CD4-positive, alpha-beta memory T cell (primary cell): ENCODE results near the gene DYSF. TPM values are rescaled to one million over a fixed set of nuclear protein-coding genes. Genes with fewer than 3 reads are reported as not detected.
"Not testable (repeated sequence)": the region's sequence is repeated elsewhere in the genome, so short reads cannot be mapped to it uniquely, and the experiment has no call there.

Experiments used
- CTCF ChIA-PET: fragments of 350-600 bp; sonication (Branson Sonifier 250); formaldehyde crosslinking; loops from one replicate; lab custom pipeline; 2021; ENCODE audit warnings: inconsistent platforms; ENCODE audit not compliant: partially characterized antibody; lab: Charles Lee
- POLR2A ChIA-PET: fragments of 350-600 bp; sonication (Branson Sonifier 250); formaldehyde crosslinking; loops from one replicate; lab custom pipeline; 2021; ENCODE audit not compliant: partially characterized antibody; lab: Charles Lee
- DNase-seq, 5 donors: peaks; one replicate each; pipeline versions ENCODE4 v3.0.0 to v3.0.0-alpha.2; 2020 to 2022; ENCODE audit warnings: mixed read lengths in 1 of 5
- H3K27ac ChIP-seq: one replicate; pipeline ENCODE4 v1.7.0; 2013; ENCODE audit warnings: low read depth, low read length
- H3K27me3 ChIP-seq: 2 replicates; pipeline ENCODE4 v1.7.0; 2013; ENCODE audit warnings: mild to moderate bottlenecking, low read length, moderate library complexity; ENCODE audit not compliant: insufficient read depth
- H3K36me3 ChIP-seq: 2 replicates; pipeline ENCODE4 v1.7.0; 2013; ENCODE audit warnings: mild to moderate bottlenecking, low read length, moderate library complexity; ENCODE audit not compliant: insufficient read depth
- H3K4me1 ChIP-seq: 2 replicates; pipeline ENCODE4 v1.7.0; 2013; ENCODE audit warnings: mild to moderate bottlenecking, low read length, moderate library complexity; ENCODE audit not compliant: insufficient read depth
- H3K4me3 ChIP-seq, 2 donors: one replicate each; pipeline ENCODE4 v1.7.0; 2013; ENCODE audit warnings: low read length in 2 of 2, mild to moderate bottlenecking in 1 of 2
- H3K9me3 ChIP-seq, 2 donors: one replicate each; pipeline ENCODE4 v1.7.0; 2013; ENCODE audit warnings: low read length in 2 of 2, control low read depth in 1 of 2; ENCODE audit not compliant: control insufficient read depth in 1 of 2
- H3K27ac Mint-ChIP-seq, 7 donors: one replicate each; pipeline ENCODE4 v1.8.0; 2020 to 2021; ENCODE audit warnings: mixed read lengths in 7 of 7, mild to moderate bottlenecking in 6 of 7, inconsistent platforms in 3 of 7, moderate library complexity in 3 of 7
- H3K27me3 Mint-ChIP-seq, 2 donors: one replicate each; pipeline ENCODE4 v1.8.0; 2020 to 2021; ENCODE audit warnings: mixed read lengths in 2 of 2
- H3K36me3 Mint-ChIP-seq, 2 donors: one replicate each; pipeline ENCODE4 v1.8.0; 2020 to 2021; ENCODE audit warnings: mixed read lengths in 2 of 2, inconsistent platforms in 1 of 2, mild to moderate bottlenecking in 1 of 2
- H3K4me1 Mint-ChIP-seq, 4 donors: one replicate each; pipeline ENCODE4 v1.8.0; 2020 to 2021; ENCODE audit warnings: mixed read lengths in 4 of 4, mild to moderate bottlenecking in 1 of 4
- H3K4me3 Mint-ChIP-seq, 8 donors: one replicate each; pipeline ENCODE4 v1.8.0; 2020 to 2021; ENCODE audit warnings: mixed read lengths in 8 of 8, mild to moderate bottlenecking in 7 of 8, moderate library complexity in 6 of 8, inconsistent platforms in 3 of 8
- H3K9me3 Mint-ChIP-seq, 8 donors: one replicate each; pipeline ENCODE4 v1.8.0; 2020 to 2021; ENCODE audit warnings: mixed read lengths in 8 of 8, mild to moderate bottlenecking in 5 of 8, inconsistent platforms in 3 of 8, moderate library complexity in 1 of 8
- intact Hi-C: fragments of 100-400 bp; cut with micrococcal nuclease; formaldehyde crosslinking; loops from one replicate; pipeline ENCODE4 v1.15.1; 2023
- polyA plus RNA-seq, 2 donors: library from polyadenylated mRNA; unstranded; fragments of 300-500 nt; fragmentation: Illumina TruSeq; gene quantifications; one replicate each; pipeline ENCODE4 v1.2.3, GENCODE V29; 2021
- total RNA-seq, 2 experiments: library from RNA; stranded (reverse); gene quantifications; one replicate each; pipeline ENCODE4 v1.2.3, GENCODE V29; 2021

DYSF gene
- total and polyA plus RNA-seq, 4 experiments from 2014 or later, result 0.28 to 0.49 TPM; not detected in 2

- no peaks in the 10 kb centered on the region for H3K9me3 Mint-ChIP-seq
- intact Hi-C loops, result no loop called here
- POLR2A ChIA-PET, result no interaction called here
Observed at GRCh38 chr2:71479261-71479660, 25.9 kb downstream of the DYSF start.

GRCh38 chr2:71481111-71481510, 27.8 kb downstream of the DYSF start:
- Mint-ChIP-seq H3K36me3 (no peaks in the 10 kb centered on the region), H3K27ac (no peak overlapping the region), H3K4me3 (no peak overlapping the region), H3K4me1 (no peaks in the 10 kb centered on the region), H3K27me3 (peaks cover 4 to 8% of the 10 kb centered on the region in 2 donors), H3K9me3 (no peaks in the 10 kb centered on the region)
- H3K27ac ChIP-seq, result no peak overlapping the region
- no peaks in the 10 kb centered on the region for H3K36me3 ChIP-seq
- no peaks in the 10 kb centered on the region for H3K4me1 ChIP-seq
- H3K27me3 ChIP-seq, result no peaks in the 10 kb centered on the region
- intact Hi-C loops, result no loop called here
- CTCF ChIA-PET, result interaction anchor here (0.7 kb wide), 1 partner anchor 149 kb away, joined by 6 read pairs; the partner anchor contains the start of gene ZNF638
- POLR2A ChIA-PET, result no interaction called here
- no peak overlapping the region for H3K4me3 ChIP-seq
- no peaks in the 10 kb centered on the region for H3K9me3 ChIP-seq
- DNase-seq, result no peak

More at GRCh38 chr2:71479261-71479660, 25.9 kb downstream of the DYSF start:
- no peaks in the 10 kb centered on the region for H3K36me3 Mint-ChIP-seq
- H3K27me3 Mint-ChIP-seq, result peaks cover 8 to 10% of the 10 kb centered on the region in 2 donors
- H3K27ac ChIP-seq, result no peak overlapping the region
- CTCF ChIA-PET, result no interaction called here
- no peak overlapping the region for H3K4me3 Mint-ChIP-seq
- no peak overlapping the region for H3K27ac Mint-ChIP-seq
- no peak overlapping the region for H3K4me3 ChIP-seq
- H3K4me1 Mint-ChIP-seq, result no peaks in the 10 kb centered on the region
- DNase-seq, result no peak
- H3K36me3 ChIP-seq, result no peaks in the 10 kb centered on the region
- no peaks in the 10 kb centered on the region for H3K4me1 ChIP-seq
- no peaks in the 10 kb centered on the region for H3K27me3 ChIP-seq
- H3K9me3 ChIP-seq, result no peaks in the 10 kb centered on the region

- H3K9me3 ChIP-seq, result no peaks in the 10 kb centered on the region
- no peak for DNase-seq
- H3K27ac ChIP-seq, result no peak overlapping the region
- POLR2A ChIA-PET, result no interaction called here
- Mint-ChIP-seq H3K36me3 (no peaks in the 10 kb centered on the region), H3K4me1 (no peaks in the 10 kb centered on the region), H3K9me3 (no peaks in the 10 kb centered on the region), H3K27me3 (peaks cover 6 to 7% of the 10 kb centered on the region in 2 donors), H3K4me3 (no peak overlapping the region), H3K27ac (no peak overlapping the region)
- CTCF ChIA-PET, result interaction anchor here (1.5 kb wide), 1 partner anchor 28 kb away, joined by 4 read pairs; no protein-coding TSS in a partner anchor
- intact Hi-C loops, result no loop called here
- no peaks in the 10 kb centered on the region for H3K36me3 ChIP-seq
- H3K4me1 ChIP-seq, result no peaks in the 10 kb centered on the region
- H3K4me3 ChIP-seq, result no peak overlapping the region
- H3K27me3 ChIP-seq, result no peaks in the 10 kb centered on the region
Observed at GRCh38 chr2:71482055-71482454, 28.7 kb downstream of the DYSF start.

GRCh38 chr2:71483246-71483645, 29.9 kb downstream of the DYSF start:
- no peak for DNase-seq
- Histone ChIP-seq H3K36me3 (no peaks in the 10 kb centered on the region), H3K9me3 (no peaks in the 10 kb centered on the region), H3K4me3 (no peak overlapping the region), H3K27me3 (no peaks in the 10 kb centered on the region), H3K27ac (no peak overlapping the region), H3K4me1 (no peaks in the 10 kb centered on the region)
- H3K27ac Mint-ChIP-seq, result no peak overlapping the region
- H3K4me1 Mint-ChIP-seq, result no peaks in the 10 kb centered on the region
- intact Hi-C loops, result no loop called here
- H3K4me3 Mint-ChIP-seq, result no peak overlapping the region
- ChIA-PET CTCF (interaction anchor here (1.5 kb wide), 1 partner anchor 27 kb away, joined by 4 read pairs; no protein-coding TSS in a partner anchor), POLR2A (no interaction called here)
- no peaks in the 10 kb centered on the region for H3K36me3 Mint-ChIP-seq
- peaks cover 7 to 9% of the 10 kb centered on the region in 2 donors for H3K27me3 Mint-ChIP-seq
- no peaks in the 10 kb centered on the region for H3K9me3 Mint-ChIP-seq

GRCh38 chr2:71484354-71484753, 31.0 kb downstream of the DYSF start:
- CTCF ChIA-PET, result interaction anchor here (0.7 kb wide), 1 partner anchor 26 kb away, joined by 3 read pairs; no protein-coding TSS in a partner anchor
- no peaks in the 10 kb centered on the region for H3K4me1 Mint-ChIP-seq
- no peak for DNase-seq

GRCh38 chr2:71486881-71487640, 33.7 kb downstream of the DYSF start:
- H3K36me3 Mint-ChIP-seq, result no peaks in the 10 kb centered on the region
- H3K4me3 Mint-ChIP-seq, result no peak overlapping the region
- intact Hi-C loops, result no loop called here
- no peak for DNase-seq
- ChIA-PET POLR2A (no interaction called here), CTCF (interaction anchor here (1.0 kb wide), 1 partner anchor 23 kb away, joined by 3 read pairs; no protein-coding TSS in a partner anchor)
- no peak overlapping the region for H3K27ac Mint-ChIP-seq
- no peaks in the 10 kb centered on the region for H3K4me1 Mint-ChIP-seq
- H3K27me3 Mint-ChIP-seq, result peaks cover 10 to 14% of the 10 kb centered on the region in 2 donors
- Histone ChIP-seq H3K36me3 (no peaks in the 10 kb centered on the region), H3K9me3 (no peaks in the 10 kb centered on the region), H3K4me3 (no peak overlapping the region), H3K4me1 (no peaks in the 10 kb centered on the region), H3K27ac (no peak overlapping the region), H3K27me3 (no peaks in the 10 kb centered on the region)
- H3K9me3 Mint-ChIP-seq, result no peaks in the 10 kb centered on the region

More at GRCh38 chr2:71484354-71484753, 31.0 kb downstream of the DYSF start:
- H3K4me3 ChIP-seq, result no peak overlapping the region
- H3K36me3 ChIP-seq, result no peaks in the 10 kb centered on the region
- POLR2A ChIA-PET, result no interaction called here
- H3K4me1 ChIP-seq, result no peaks in the 10 kb centered on the region
- no peak overlapping the region for H3K4me3 Mint-ChIP-seq
- H3K9me3 ChIP-seq, result no peaks in the 10 kb centered on the region
- H3K27me3 Mint-ChIP-seq, result peaks cover 12% of the 10 kb centered on the region in 2 donors
- H3K9me3 Mint-ChIP-seq, result no peaks in the 10 kb centered on the region
- H3K27ac Mint-ChIP-seq, result no peak overlapping the region
- H3K27me3 ChIP-seq, result no peaks in the 10 kb centered on the region
- no peaks in the 10 kb centered on the region for H3K36me3 Mint-ChIP-seq
- intact Hi-C loops, result no loop called here
- no peak overlapping the region for H3K27ac ChIP-seq

GRCh38 chr2:71491551-71491950, 38.2 kb downstream of the DYSF start:
- H3K27me3 ChIP-seq, H3K36me3 Mint-ChIP-seq, POLR2A ChIA-PET, CTCF ChIA-PET, H3K4me3 Mint-ChIP-seq, H3K4me3 ChIP-seq, H3K4me1 ChIP-seq, DNase-seq, intact Hi-C loops, H3K4me1 Mint-ChIP-seq, H3K9me3 Mint-ChIP-seq, H3K27ac ChIP-seq, H3K9me3 ChIP-seq, H3K36me3 ChIP-seq, H3K27ac Mint-ChIP-seq: not testable (repeated sequence)
- peaks cover 8 to 14% of the 10 kb centered on the region in 2 donors for H3K27me3 Mint-ChIP-seq
